ENCODE measurements around the gene AGBL1.

The AGBL1 gene

GRCh38 chr15:86610038-86610437, 530.4 kb downstream of the AGBL1 start:
- TF ChIP-seq CTCF (conservative IDR thresholded peaks at IDR 0.05; ENCODE audit: low read depth, low read length), result no peak
- Histone ChIP-seq H3K9ac (no peak overlapping the region), H3K27me3 (ENCODE audit: insufficient read depth, low read depth) (no peaks in the 10 kb centered on the region), H3K79me2 (ENCODE audit: insufficient read depth, low read depth) (no peaks in the 10 kb centered on the region), H2AFZ (ENCODE audit: low read depth) (no peak overlapping the region), H3K4me3 (IDR thresholded peaks at IDR 0.05; ENCODE audit: insufficient read depth, low read depth, low read length) (no peak overlapping the region), H3K4me2 (no peak overlapping the region), H4K20me1 (ENCODE audit: insufficient read depth) (no peaks in the 10 kb centered on the region), H3K36me3 (ENCODE audit: insufficient read depth) (no peaks in the 10 kb centered on the region), H3K27ac (no peak overlapping the region), H3K4me1 (ENCODE audit: low read depth, poor library complexity, severe bottlenecking) (no peaks in the 10 kb centered on the region)

- Histone ChIP-seq H3K4me2 (no peak overlapping the region), H3K9ac (no peak overlapping the region), H4K20me1 (ENCODE audit: insufficient read depth) (no peaks in the 10 kb centered on the region), H3K27me3 (ENCODE audit: insufficient read depth, low read depth) (no peaks in the 10 kb centered on the region), H2AFZ (ENCODE audit: low read depth) (no peak overlapping the region), H3K27ac (no peak overlapping the region), H3K4me1 (ENCODE audit: low read depth, poor library complexity, severe bottlenecking) (no peaks in the 10 kb centered on the region), H3K4me3 (IDR thresholded peaks at IDR 0.05; ENCODE audit: insufficient read depth, low read depth, low read length) (no peak overlapping the region), H3K36me3 (ENCODE audit: insufficient read depth) (no peaks in the 10 kb centered on the region), H3K79me2 (ENCODE audit: insufficient read depth, low read depth) (no peaks in the 10 kb centered on the region)
- TF ChIP-seq CTCF (conservative IDR thresholded peaks at IDR 0.05; ENCODE audit: low read depth, low read length), result no peak
Observed at GRCh38 chr15:86611417-86612040, 531.9 kb downstream of the AGBL1 start.

GRCh38 chr15:86615411-86615810, 535.7 kb downstream of the AGBL1 start:
- H3K4me2 ChIP-seq, result no peak overlapping the region
- no peak overlapping the region for H2AFZ ChIP-seq (ENCODE audit: low read depth)
- H3K27ac ChIP-seq, result no peak overlapping the region
- H3K27me3 ChIP-seq (ENCODE audit: insufficient read depth, low read depth), result no peaks in the 10 kb centered on the region
- no peaks in the 10 kb centered on the region for H4K20me1 ChIP-seq (ENCODE audit: insufficient read depth)
- no peaks in the 10 kb centered on the region for H3K4me1 ChIP-seq (ENCODE audit: low read depth, poor library complexity, severe bottlenecking)
- no peaks in the 10 kb centered on the region for H3K79me2 ChIP-seq (ENCODE audit: insufficient read depth, low read depth)
- no peak for TF ChIP-seq CTCF (conservative IDR thresholded peaks at IDR 0.05; ENCODE audit: low read depth, low read length)
- H3K36me3 ChIP-seq (ENCODE audit: insufficient read depth), result no peaks in the 10 kb centered on the region
- no peak overlapping the region for H3K4me3 ChIP-seq (IDR thresholded peaks at IDR 0.05; ENCODE audit: insufficient read depth, low read depth, low read length)
- H3K9ac ChIP-seq, result no peak overlapping the region

- H3K27me3 ChIP-seq (ENCODE audit: insufficient read depth, low read depth), result no peaks in the 10 kb centered on the region
- H3K36me3 ChIP-seq (ENCODE audit: insufficient read depth), result no peaks in the 10 kb centered on the region
- H3K27ac ChIP-seq, result no peak overlapping the region
- no peaks in the 10 kb centered on the region for H4K20me1 ChIP-seq (ENCODE audit: insufficient read depth)
- H2AFZ ChIP-seq (ENCODE audit: low read depth), result no peak overlapping the region
- TF ChIP-seq CTCF (conservative IDR thresholded peaks at IDR 0.05; ENCODE audit: low read depth, low read length), result no peak
- H3K4me3 ChIP-seq (IDR thresholded peaks at IDR 0.05; ENCODE audit: insufficient read depth, low read depth, low read length), result no peak overlapping the region
- H3K4me2 ChIP-seq, result no peak overlapping the region
- H3K79me2 ChIP-seq (ENCODE audit: insufficient read depth, low read depth), result no peaks in the 10 kb centered on the region
- H3K4me1 ChIP-seq (ENCODE audit: low read depth, poor library complexity, severe bottlenecking), result no peaks in the 10 kb centered on the region
- H3K9ac ChIP-seq, result no peak overlapping the region
Observed at GRCh38 chr15:86615816-86616215, 536.1 kb downstream of the AGBL1 start.
